GM19324 (cell line): Measurements from ENCODE around the gene JUND.

Experiments
- ATAC-seq: cut with Tn5 transposase; IDR thresholded peaks from one replicate; pipeline ENCODE4 v1.9.1; 2021; ENCODE audit warnings: mild to moderate bottlenecking, moderate library complexity; ENCODE audit not compliant: unreplicated experiment, low FRiP score

The JUND gene

GRCh38 chr19:18291590-18292461 is 10.4 kb upstream of the JUND start:
- ATAC-seq, result peak; percentile 50

- no peak for ATAC-seq
Measured at GRCh38 chr19:18291019-18291524, 9.7 kb upstream of the JUND start.

GRCh38 chr19:18290302-18291018 is 9.0 kb upstream of the JUND start:
- ATAC-seq, result no peak

- ATAC-seq, result no peak
Measured at GRCh38 chr19:18289471-18290301, 8.3 kb upstream of the JUND start.

- ATAC-seq, result no peak
Measured at GRCh38 chr19:18287836-18288772, 6.7 kb upstream of the JUND start.

- ATAC-seq, result no peak
Measured at GRCh38 chr19:18286973-18287635, 5.7 kb upstream of the JUND start.

- ATAC-seq, result no peak
Measured at GRCh38 chr19:18284712-18285360, 3.4 kb upstream of the JUND start.

- no peak for ATAC-seq
Measured at GRCh38 chr19:18283338-18283737, 1.9 kb upstream of the JUND start.

GRCh38 chr19:18282788-18283141 is 1.3 kb upstream of the JUND start:
- no peak for ATAC-seq

GRCh38 chr19:18282021-18282787 is 782 bp upstream of the JUND start:
- ATAC-seq, result no peak

- peak; percentile 16 for ATAC-seq
Measured at GRCh38 chr19:18280247-18281081, 958 bp downstream of the JUND start.

GRCh38 chr19:18279516-18280246 is 1.7 kb downstream of the JUND start:
- ATAC-seq, result no peak

- ATAC-seq, result no peak
Measured at GRCh38 chr19:18279266-18279515, 2.2 kb downstream of the JUND start.

- no peak for ATAC-seq
Measured at GRCh38 chr19:18278521-18279265, 2.7 kb downstream of the JUND start.

GRCh38 chr19:18274781-18275356 is 6.6 kb downstream of the JUND start:
- ATAC-seq, result no peak
